WTC11 (cell line): ENCODE results near the gene FNDC3B.

Source experiments
- CTCF ChIP-seq: fragments of 200-600 bp; IDR thresholded peaks from 2 replicates; pipeline ENCODE4 v1.8.0; 2022; ENCODE audit warnings: antibody characterized with exemption
- E2F1 ChIP-seq: sonication (generic); formaldehyde crosslinking; IDR thresholded peaks from 2 replicates; pipeline ENCODE4 v1.8.0; 2022; ENCODE audit warnings: mild to moderate bottlenecking, missing genetic modification reagents
- FOXJ3 ChIP-seq: sonication (generic); formaldehyde crosslinking; IDR thresholded peaks from 2 replicates; pipeline ENCODE4 v1.9.0; 2021; ENCODE audit warnings: missing genetic modification reagents, mild to moderate bottlenecking, borderline replicate concordance
- FOXP4 ChIP-seq: sonication (generic); formaldehyde crosslinking; IDR thresholded peaks from 2 replicates; pipeline ENCODE4 v1.8.0; 2022; ENCODE audit warnings: mild to moderate bottlenecking, missing genetic modification reagents
- MAX ChIP-seq: sonication (generic); formaldehyde crosslinking; IDR thresholded peaks from 2 replicates; pipeline ENCODE4 v1.8.0; 2022; ENCODE audit warnings: mild to moderate bottlenecking, missing genetic modification reagents
- NFYB ChIP-seq: sonication (generic); formaldehyde crosslinking; conservative IDR thresholded peaks from 2 replicates; pipeline ENCODE4 v1.8.0; 2022; ENCODE audit warnings: low read depth, missing genetic modification reagents
- NR2C2 ChIP-seq: sonication (generic); formaldehyde crosslinking; IDR thresholded peaks from 2 replicates; pipeline ENCODE4 v1.8.0; 2022; ENCODE audit warnings: mild to moderate bottlenecking, missing genetic modification reagents
- PREB ChIP-seq: sonication (generic); formaldehyde crosslinking; IDR thresholded peaks from 2 replicates; pipeline ENCODE4 v1.8.1; 2022; ENCODE audit warnings: mild to moderate bottlenecking, missing genetic modification reagents, moderate library complexity, borderline replicate concordance
- STAT6 ChIP-seq: sonication (generic); formaldehyde crosslinking; conservative IDR thresholded peaks from 2 replicates; pipeline ENCODE4 v1.8.1; 2023; ENCODE audit warnings: mild to moderate bottlenecking, low read depth, missing genetic modification reagents, moderate library complexity
- TEAD1 ChIP-seq: sonication (generic); formaldehyde crosslinking; IDR thresholded peaks from 2 replicates; pipeline ENCODE4 v1.8.0; 2022; ENCODE audit warnings: mild to moderate bottlenecking, missing genetic modification reagents
- USF1 ChIP-seq: sonication (generic); formaldehyde crosslinking; IDR thresholded peaks from 2 replicates; pipeline ENCODE4 v1.8.0; 2022; ENCODE audit warnings: mild to moderate bottlenecking, missing genetic modification reagents
- ZNF396 ChIP-seq: fragments of 250-450 bp; sonication (Bioruptor Pico); IDR thresholded peaks from 2 replicates; pipeline ENCODE4 v1.8.0; 2021; ENCODE audit warnings: mild to moderate bottlenecking, moderate library complexity, borderline replicate concordance
- ZNF416 ChIP-seq: fragments of 250-450 bp; sonication (Bioruptor Pico); IDR thresholded peaks from 2 replicates; pipeline ENCODE4 v1.9.0; 2021; ENCODE audit warnings: mild to moderate bottlenecking, inconsistent platforms

GRCh38 chr3:172039436-172040077 is at the start of gene FNDC3B:
- no peak for TF ChIP-seq CTCF
- TF ChIP-seq ZNF396 (CRISPR knock-in tag) = no peak
- TF ChIP-seq USF1 = peak; percentile 59; the same call in 1 of the 2 replicates
- TF ChIP-seq NFYB (CRISPR knock-in tag) = no peak
- TF ChIP-seq PREB (CRISPR knock-in tag) = no peak
- TF ChIP-seq ZNF416 (CRISPR knock-in tag) = no peak
- TF ChIP-seq TEAD1 = peak; percentile 62
- no peak for TF ChIP-seq E2F1 (CRISPR knock-in tag)
- no peak for TF ChIP-seq FOXP4 (CRISPR knock-in tag)
- TF ChIP-seq NR2C2 (CRISPR knock-in tag) = no peak
- TF ChIP-seq STAT6 (CRISPR knock-in tag) = no peak
- TF ChIP-seq FOXJ3 (CRISPR knock-in tag) = no peak
- TF ChIP-seq MAX = no peak
